K562 (cell line): ENCODE results near the gene CCDC137. TPM values are rescaled to one million over a fixed set of nuclear protein-coding genes. Genes with fewer than 3 reads are reported as not detected.
A peak's percentile ranks its signal among the peaks of the same experiment; 100 is the strongest.

Experiments used
- ATF1 ChIP-seq, 2 experiments: fragments of 450-650 bp in 1 of 2; IDR thresholded peaks; 2 replicates each; pipeline ENCODE4 v1.6.1; 2016; ENCODE audit warnings: missing compliant biosample characterization in 1 of 2, missing genetic modification characterization in 1 of 2
- ATF7 ChIP-seq: fragments of 450-650 bp; IDR thresholded peaks from 2 replicates; pipeline ENCODE4 v1.7.1; 2014; ENCODE audit warnings: mild to moderate bottlenecking, moderate library complexity
- EP300 ChIP-seq: IDR thresholded peaks from 2 replicates; pipeline ENCODE4 v1.6.1; 2012; ENCODE audit warnings: low read length, improper control_type of control experiment
- GTF2F1 ChIP-seq: IDR thresholded peaks from 2 replicates; pipeline ENCODE4 v1.6.1; 2011; ENCODE audit warnings: low read depth, low read length, improper control_type of control experiment
- IRF9 ChIP-seq: fragments of 450-650 bp; IDR thresholded peaks from 2 replicates; pipeline ENCODE4 v1.6.1; 2016; ENCODE audit warnings: missing biosample characterization, missing genetic modification characterization
- NCOA1 ChIP-seq: fragments of 450-650 bp; IDR thresholded peaks from 2 replicates; pipeline ENCODE4 v1.6.1; 2016; ENCODE audit warnings: low read depth
- NFE2L1 ChIP-seq: fragments of 450-650 bp; IDR thresholded peaks from 2 replicates; pipeline ENCODE4 v1.6.1; 2016; ENCODE audit warnings: missing genetic modification characterization, low read depth, mild to moderate bottlenecking, missing compliant biosample characterization, moderate library complexity, borderline replicate concordance
- POLR2AphosphoS5 ChIP-seq: IDR thresholded peaks from 2 replicates; pipeline ENCODE4 v1.6.1; 2011; ENCODE audit warnings: mild to moderate bottlenecking, low read depth, low read length, moderate library complexity; ENCODE audit not compliant: control insufficient read depth, insufficient read depth
- POU5F1 ChIP-seq: fragments of 150-350 bp; IDR thresholded peaks from 2 replicates; pipeline ENCODE4 v1.6.1; 2014; ENCODE audit warnings: borderline replicate concordance, low read length, low read depth, mild to moderate bottlenecking; ENCODE audit not compliant: partially characterized antibody
- RB1 ChIP-seq: fragments of 450-650 bp; IDR thresholded peaks from 2 replicates; pipeline ENCODE4 v1.6.1; 2017; ENCODE audit warnings: low read depth, mild to moderate bottlenecking
- SAP30 ChIP-seq: fragments of 200-600 bp; sonication (generic); IDR thresholded peaks from 2 replicates; pipeline ENCODE4 v1.6.1; 2012; ENCODE audit warnings: borderline replicate concordance, low read depth, mild to moderate bottlenecking, moderate library complexity, low read length, control low read depth, inconsistent platforms; ENCODE audit not compliant: insufficient read depth, poor library complexity, severe bottlenecking
- SMAD4 ChIP-seq: fragments of 250-450 bp; sonication (Bioruptor Pico); conservative IDR thresholded peaks from 2 replicates; pipeline ENCODE4 v1.8.0; 2021; ENCODE audit warnings: inconsistent platforms, mild to moderate bottlenecking, moderate library complexity
- SMARCA4 ChIP-seq: fragments of 450-650 bp; IDR thresholded peaks from 2 replicates; pipeline ENCODE4 v1.6.1; 2016
- TCF7L2 ChIP-seq: fragments of 150-350 bp; IDR thresholded peaks from 2 replicates; pipeline ENCODE4 v1.6.1; 2016; ENCODE audit warnings: low read depth, mild to moderate bottlenecking, low read length, moderate library complexity
- ZBTB9 ChIP-seq: fragments of 450-650 bp; formaldehyde crosslinking; IDR thresholded peaks from 2 replicates; pipeline ENCODE4 v1.4.0; 2020; ENCODE audit warnings: mild to moderate bottlenecking, moderate library complexity
- ZNF232 ChIP-seq: sonication (generic); formaldehyde crosslinking; IDR thresholded peaks from 2 replicates; pipeline ENCODE4 v1.8.0; 2022; ENCODE audit warnings: mild to moderate bottlenecking, missing genetic modification reagents
- ZNF586 ChIP-seq: fragments of 450-650 bp; formaldehyde crosslinking; conservative IDR thresholded peaks from 2 replicates; pipeline ENCODE4 v1.4.0; 2020; ENCODE audit warnings: mild to moderate bottlenecking, moderate library complexity
- polyA plus RNA-seq, 8 experiments: library from polyadenylated mRNA; depleted of rRNA in 4 of 8; stranded (reverse) in 5 of 8; unstranded in 3 of 8; fragments of >200 nt; fragmentation: Nextera tagmentation in 2 of 8; fragmentation: Illumina TruSeq in 1 of 8; extraction: Ambion mirVana in 2 of 8; extraction: Trizol in 1 of 8; gene quantifications; 2 replicates each; pipeline versions ENCODE4 v1.2.1 to v1.2.3, GENCODE V29; 2011 to 2014; ENCODE audit warnings: inconsistent platforms in 1 of 8, missing spikeins in 1 of 8
- total RNA-seq, 7 experiments: library from RNA; depleted of rRNA in 6 of 7; stranded (reverse); fragments of >200 nt in 6 of 7; fragmentation: Illumina TruSeq in 2 of 7; extraction: Trizol in 2 of 7; gene quantifications; 2 replicates each; pipeline versions ENCODE4 v1.2.1 to v1.2.3, GENCODE V29; 2011 to 2021; ENCODE audit warnings: low replicate concordance in 1 of 7

CCDC137 gene
- total and polyA plus RNA-seq, 9 of the 15 experiments (the other 6 are each of a cell fraction or from before 2014, with no cell fraction given): 2.3 to 68.1 (median 38.3) TPM

GRCh38 chr17:81683208-81683583 lies 16.7 kb downstream of the CCDC137 start (continued):
- TF ChIP-seq IRF9 (tag): no peak
- TF ChIP-seq RB1: no peak
- no peak for TF ChIP-seq SMARCA4
- TF ChIP-seq SAP30: peak; percentile 62
- TF ChIP-seq NFE2L1 (tag): no peak
- TF ChIP-seq ATF7: no peak
- 0 out of 2 replicates have a peak, but pooled peaks have one; percentile 7 for TF ChIP-seq SMAD4
- no peak for TF ChIP-seq POU5F1
- no peak for TF ChIP-seq ZBTB9 (CRISPR knock-in tag)
- no peak for TF ChIP-seq GTF2F1
- TF ChIP-seq NCOA1: 0 out of 2 replicates have a peak, but pooled peaks have one; percentile 22
- no peak for TF ChIP-seq EP300
- no peak for TF ChIP-seq ATF1 (CRISPR knock-in tag; IDR thresholded peaks at IDR 0.05)
- no peak for TF ChIP-seq ATF1 (tag; IDR thresholded peaks at IDR 0.05)
- TF ChIP-seq ZNF232 (CRISPR knock-in tag): 0 out of 2 replicates have a peak, but pooled peaks have one; percentile 70
- TF ChIP-seq TCF7L2: no peak
- TF ChIP-seq ZNF586 (CRISPR knock-in tag): no peak
- TF ChIP-seq POLR2AphosphoS5: no peak
